GM23338 (cell line): ENCODE data around the gene CDC16.

Experiments
- CREB1 ChIP-seq: fragments of 250-450 bp; sonication (Bioruptor Pico); IDR thresholded peaks from 2 replicates; pipeline ENCODE4 v1.5.0; 2020; ENCODE audit warnings: low read depth, mild to moderate bottlenecking, moderate library complexity
- EZH2 ChIP-seq: fragments of 200-600 bp; sonication (generic); IDR thresholded peaks from one replicate; pipeline ENCODE4 v1.8.0; 2017; ENCODE audit warnings: antibody characterized with exemption, mild to moderate bottlenecking, low read depth; ENCODE audit not compliant: unreplicated experiment
- EZH2phosphoT487 ChIP-seq: fragments of 200-600 bp; sonication (generic); IDR thresholded peaks from one replicate; pipeline ENCODE4 v1.8.1; 2018; ENCODE audit warnings: antibody characterized with exemption; ENCODE audit not compliant: unreplicated experiment
- JUNB ChIP-seq: IDR thresholded peaks from one replicate; pipeline ENCODE4 v1.6.1; 2016; ENCODE audit warnings: antibody characterized with exemption; ENCODE audit not compliant: unreplicated experiment
- NANOG ChIP-seq: IDR thresholded peaks from 2 replicates; pipeline ENCODE4 v1.6.1; 2016; ENCODE audit warnings: antibody characterized with exemption, borderline replicate concordance
- POLR2AphosphoS5 ChIP-seq: IDR thresholded peaks from 2 replicates; pipeline ENCODE4 v1.6.1; 2016; ENCODE audit warnings: antibody characterized with exemption, low read depth
- ZNF114 ChIP-seq: fragments of 250-450 bp; sonication (Bioruptor Pico); IDR thresholded peaks from 2 replicates; pipeline ENCODE4 v1.5.0; 2020; ENCODE audit warnings: mild to moderate bottlenecking, moderate library complexity
- TF ChIP-seq, protein P1 (sequence below), 2 experiments: fragments of 200-600 bp in 1 of 2; sonication (generic) in 1 of 2; conservative IDR thresholded peaks; 2 replicates each; pipeline versions ENCODE4 v1.5.1 to v1.6.1; 2016 to 2017; ENCODE audit warnings: antibody characterized with exemption in 2 of 2, low read depth in 2 of 2, mild to moderate bottlenecking in 2 of 2, moderate library complexity in 1 of 2
- TF ChIP-seq, protein P2 (sequence below): IDR thresholded peaks from one replicate; pipeline ENCODE4 v1.6.1; 2018; ENCODE audit warnings: antibody characterized with exemption; ENCODE audit not compliant: unreplicated experiment
- TF ChIP-seq, protein P3 (sequence below): IDR thresholded peaks from 2 replicates; pipeline ENCODE4 v1.6.1; 2016; ENCODE audit warnings: antibody characterized with exemption

DNA sequence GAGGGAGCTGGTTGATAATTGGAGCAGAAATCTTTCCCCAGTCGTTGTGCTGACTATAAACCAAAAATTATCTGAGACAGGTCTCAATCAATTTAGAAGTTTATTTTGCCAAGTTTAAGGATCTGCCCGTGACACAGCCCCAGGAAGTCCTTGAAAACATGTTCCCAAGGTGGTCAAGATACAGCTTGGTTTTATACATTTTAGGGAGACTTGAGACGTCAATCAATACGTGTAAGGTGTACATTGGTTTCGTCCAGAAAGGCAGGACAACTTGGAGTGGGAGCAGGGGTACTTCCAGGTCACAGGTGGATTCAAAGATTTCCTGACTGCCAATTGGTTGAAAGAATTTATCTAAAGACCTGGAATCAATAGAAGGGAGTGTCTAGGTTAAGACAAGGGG lies 38.1 kb upstream of the CDC16 start:
- TF ChIP-seq, protein P1, sequence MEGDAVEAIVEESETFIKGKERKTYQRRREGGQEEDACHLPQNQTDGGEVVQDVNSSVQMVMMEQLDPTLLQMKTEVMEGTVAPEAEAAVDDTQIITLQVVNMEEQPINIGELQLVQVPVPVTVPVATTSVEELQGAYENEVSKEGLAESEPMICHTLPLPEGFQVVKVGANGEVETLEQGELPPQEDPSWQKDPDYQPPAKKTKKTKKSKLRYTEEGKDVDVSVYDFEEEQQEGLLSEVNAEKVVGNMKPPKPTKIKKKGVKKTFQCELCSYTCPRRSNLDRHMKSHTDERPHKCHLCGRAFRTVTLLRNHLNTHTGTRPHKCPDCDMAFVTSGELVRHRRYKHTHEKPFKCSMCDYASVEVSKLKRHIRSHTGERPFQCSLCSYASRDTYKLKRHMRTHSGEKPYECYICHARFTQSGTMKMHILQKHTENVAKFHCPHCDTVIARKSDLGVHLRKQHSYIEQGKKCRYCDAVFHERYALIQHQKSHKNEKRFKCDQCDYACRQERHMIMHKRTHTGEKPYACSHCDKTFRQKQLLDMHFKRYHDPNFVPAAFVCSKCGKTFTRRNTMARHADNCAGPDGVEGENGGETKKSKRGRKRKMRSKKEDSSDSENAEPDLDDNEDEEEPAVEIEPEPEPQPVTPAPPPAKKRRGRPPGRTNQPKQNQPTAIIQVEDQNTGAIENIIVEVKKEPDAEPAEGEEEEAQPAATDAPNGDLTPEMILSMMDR (conservative IDR thresholded peaks at IDR 0.05; ENCODE audit: low read depth in 2 of 2) = no peak
- TF ChIP-seq POLR2AphosphoS5 (no peak), CREB1 (no peak), EZH2 (no peak), ZNF114 (CRISPR knock-in tag) (no peak), NANOG (no peak), EZH2phosphoT487 (no peak), JUNB (no peak)
- TF ChIP-seq, protein P2, sequence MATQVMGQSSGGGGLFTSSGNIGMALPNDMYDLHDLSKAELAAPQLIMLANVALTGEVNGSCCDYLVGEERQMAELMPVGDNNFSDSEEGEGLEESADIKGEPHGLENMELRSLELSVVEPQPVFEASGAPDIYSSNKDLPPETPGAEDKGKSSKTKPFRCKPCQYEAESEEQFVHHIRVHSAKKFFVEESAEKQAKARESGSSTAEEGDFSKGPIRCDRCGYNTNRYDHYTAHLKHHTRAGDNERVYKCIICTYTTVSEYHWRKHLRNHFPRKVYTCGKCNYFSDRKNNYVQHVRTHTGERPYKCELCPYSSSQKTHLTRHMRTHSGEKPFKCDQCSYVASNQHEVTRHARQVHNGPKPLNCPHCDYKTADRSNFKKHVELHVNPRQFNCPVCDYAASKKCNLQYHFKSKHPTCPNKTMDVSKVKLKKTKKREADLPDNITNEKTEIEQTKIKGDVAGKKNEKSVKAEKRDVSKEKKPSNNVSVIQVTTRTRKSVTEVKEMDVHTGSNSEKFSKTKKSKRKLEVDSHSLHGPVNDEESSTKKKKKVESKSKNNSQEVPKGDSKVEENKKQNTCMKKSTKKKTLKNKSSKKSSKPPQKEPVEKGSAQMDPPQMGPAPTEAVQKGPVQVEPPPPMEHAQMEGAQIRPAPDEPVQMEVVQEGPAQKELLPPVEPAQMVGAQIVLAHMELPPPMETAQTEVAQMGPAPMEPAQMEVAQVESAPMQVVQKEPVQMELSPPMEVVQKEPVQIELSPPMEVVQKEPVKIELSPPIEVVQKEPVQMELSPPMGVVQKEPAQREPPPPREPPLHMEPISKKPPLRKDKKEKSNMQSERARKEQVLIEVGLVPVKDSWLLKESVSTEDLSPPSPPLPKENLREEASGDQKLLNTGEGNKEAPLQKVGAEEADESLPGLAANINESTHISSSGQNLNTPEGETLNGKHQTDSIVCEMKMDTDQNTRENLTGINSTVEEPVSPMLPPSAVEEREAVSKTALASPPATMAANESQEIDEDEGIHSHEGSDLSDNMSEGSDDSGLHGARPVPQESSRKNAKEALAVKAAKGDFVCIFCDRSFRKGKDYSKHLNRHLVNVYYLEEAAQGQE = no peak
- TF ChIP-seq, protein P3, sequence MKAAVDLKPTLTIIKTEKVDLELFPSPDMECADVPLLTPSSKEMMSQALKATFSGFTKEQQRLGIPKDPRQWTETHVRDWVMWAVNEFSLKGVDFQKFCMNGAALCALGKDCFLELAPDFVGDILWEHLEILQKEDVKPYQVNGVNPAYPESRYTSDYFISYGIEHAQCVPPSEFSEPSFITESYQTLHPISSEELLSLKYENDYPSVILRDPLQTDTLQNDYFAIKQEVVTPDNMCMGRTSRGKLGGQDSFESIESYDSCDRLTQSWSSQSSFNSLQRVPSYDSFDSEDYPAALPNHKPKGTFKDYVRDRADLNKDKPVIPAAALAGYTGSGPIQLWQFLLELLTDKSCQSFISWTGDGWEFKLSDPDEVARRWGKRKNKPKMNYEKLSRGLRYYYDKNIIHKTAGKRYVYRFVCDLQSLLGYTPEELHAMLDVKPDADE = no peak
